Embryonic facial prominence (tissue), 1 donor: ENCODE data around the gene MMP27.
"Not testable (repeated sequence)": the region's sequence is repeated elsewhere in the genome, so short reads cannot be mapped to it uniquely, and the experiment has no call there.

Source experiments
- DNase-seq: peaks from one replicate; pipeline ENCODE4 v3.0.0-alpha.2; 2016; ENCODE audit errors: extremely low spot score

MMP27 gene

GRCh38 chr11:102705626-102706025, at the start of gene MMP27:
TSS of gene MMP27 (minus strand) at chr11:102705769. CDS start at chr11:102705714, 55 bp downstream.
- DNase-seq, result no peak

GRCh38 chr11:102753267-102753666, 47.7 kb upstream of the MMP27 start:
- DNase-seq, result no peak

- no peak for DNase-seq
Observed at GRCh38 chr11:102751673-102752072, 46.1 kb upstream of the MMP27 start.

GRCh38 chr11:102749101-102749722, 43.6 kb upstream of the MMP27 start:
- no peak for DNase-seq

- DNase-seq, result not testable (repeated sequence)
Observed at GRCh38 chr11:102746746-102747578, 41.4 kb upstream of the MMP27 start.

- DNase-seq, result no peak
Observed at GRCh38 chr11:102734650-102735049, 29.1 kb upstream of the MMP27 start.

GRCh38 chr11:102733232-102733875, 27.8 kb upstream of the MMP27 start:
- no peak for DNase-seq

- DNase-seq, result not testable (repeated sequence)
Observed at GRCh38 chr11:102730944-102731343, 25.4 kb upstream of the MMP27 start.

GRCh38 chr11:102729849-102730815, 24.6 kb upstream of the MMP27 start:
- no peak for DNase-seq

- no peak for DNase-seq
Observed at GRCh38 chr11:102727890-102728289, 22.3 kb upstream of the MMP27 start.

- DNase-seq, result no peak
Observed at GRCh38 chr11:102724904-102725500, 19.4 kb upstream of the MMP27 start, which contains the start of gene MMP8. TSS of gene MMP8 (minus strand) at chr11:102724954. CDS start at chr11:102724855, 99 bp downstream.

GRCh38 chr11:102722821-102723220, 17.3 kb upstream of the MMP27 start:
- DNase-seq, result no peak

- DNase-seq, result no peak
Observed at GRCh38 chr11:102719620-102720277, 14.2 kb upstream of the MMP27 start.

- no peak for DNase-seq
Observed at GRCh38 chr11:102717280-102717679, 11.7 kb upstream of the MMP27 start.

- no peak for DNase-seq
Observed at GRCh38 chr11:102716527-102716926, 11.0 kb upstream of the MMP27 start.

- DNase-seq, result no peak
Observed at GRCh38 chr11:102712137-102712536, 6.6 kb upstream of the MMP27 start.

GRCh38 chr11:102709201-102709945, 3.8 kb upstream of the MMP27 start:
- no peak for DNase-seq

- DNase-seq, result no peak
Observed at GRCh38 chr11:102708654-102709053, 3.1 kb upstream of the MMP27 start.

- no peak for DNase-seq
Observed at GRCh38 chr11:102704841-102705240, 728 bp downstream of the MMP27 start.
